GM12878 (cell line): ENCODE data around the gene PLXND1.

Experiments used
- PAX5 ChIP-seq: IDR thresholded peaks from 2 replicates; pipeline ENCODE4 v1.6.1; 2011; ENCODE audit warnings: low read depth, low read length, borderline replicate concordance
- RAD21 ChIP-seq: IDR thresholded peaks from 2 replicates; pipeline ENCODE4 v1.6.1; 2011; ENCODE audit warnings: mild to moderate bottlenecking, low read depth, low read length, moderate library complexity; ENCODE audit not compliant: insufficient read depth
- SREBF2 ChIP-seq: IDR thresholded peaks from 2 replicates; pipeline ENCODE4 v1.6.1; 2012; ENCODE audit warnings: mild to moderate bottlenecking, low read length
- TF ChIP-seq, protein P1 (sequence below), 3 experiments: IDR thresholded peaks in 2 of 3; conservative IDR thresholded peaks in 1 of 3; 2 replicates each; pipeline ENCODE4 v1.5.1; 2011; ENCODE audit warnings: low read depth in 3 of 3, low read length in 3 of 3, mild to moderate bottlenecking in 3 of 3, control low read depth in 2 of 3, moderate library complexity in 2 of 3, inconsistent platforms in 1 of 3, mixed read lengths in 1 of 3; ENCODE audit not compliant: control insufficient read depth in 2 of 3, insufficient read depth in 1 of 3; ENCODE audit errors: extremely low read depth in 1 of 3

GRCh38 chr3:129558772-129559564 is 47.5 kb downstream of the PLXND1 start:
- TF ChIP-seq PAX5 (no peak), SREBF2 (no peak), RAD21 (no peak)
- TF ChIP-seq, protein P1, sequence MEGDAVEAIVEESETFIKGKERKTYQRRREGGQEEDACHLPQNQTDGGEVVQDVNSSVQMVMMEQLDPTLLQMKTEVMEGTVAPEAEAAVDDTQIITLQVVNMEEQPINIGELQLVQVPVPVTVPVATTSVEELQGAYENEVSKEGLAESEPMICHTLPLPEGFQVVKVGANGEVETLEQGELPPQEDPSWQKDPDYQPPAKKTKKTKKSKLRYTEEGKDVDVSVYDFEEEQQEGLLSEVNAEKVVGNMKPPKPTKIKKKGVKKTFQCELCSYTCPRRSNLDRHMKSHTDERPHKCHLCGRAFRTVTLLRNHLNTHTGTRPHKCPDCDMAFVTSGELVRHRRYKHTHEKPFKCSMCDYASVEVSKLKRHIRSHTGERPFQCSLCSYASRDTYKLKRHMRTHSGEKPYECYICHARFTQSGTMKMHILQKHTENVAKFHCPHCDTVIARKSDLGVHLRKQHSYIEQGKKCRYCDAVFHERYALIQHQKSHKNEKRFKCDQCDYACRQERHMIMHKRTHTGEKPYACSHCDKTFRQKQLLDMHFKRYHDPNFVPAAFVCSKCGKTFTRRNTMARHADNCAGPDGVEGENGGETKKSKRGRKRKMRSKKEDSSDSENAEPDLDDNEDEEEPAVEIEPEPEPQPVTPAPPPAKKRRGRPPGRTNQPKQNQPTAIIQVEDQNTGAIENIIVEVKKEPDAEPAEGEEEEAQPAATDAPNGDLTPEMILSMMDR (IDR thresholded peaks at IDR 0.05 in 2 of 3, conservative IDR thresholded peaks at IDR 0.05 in 1 of 3; ENCODE audit: control insufficient read depth in 2 of 3, extremely low read depth in 1 of 3, insufficient read depth in 1 of 3, low read depth in 3 of 3, low read length in 3 of 3): no peak
